ENCODE results near the gene RYR3.

Gene RYR3

DNA sequence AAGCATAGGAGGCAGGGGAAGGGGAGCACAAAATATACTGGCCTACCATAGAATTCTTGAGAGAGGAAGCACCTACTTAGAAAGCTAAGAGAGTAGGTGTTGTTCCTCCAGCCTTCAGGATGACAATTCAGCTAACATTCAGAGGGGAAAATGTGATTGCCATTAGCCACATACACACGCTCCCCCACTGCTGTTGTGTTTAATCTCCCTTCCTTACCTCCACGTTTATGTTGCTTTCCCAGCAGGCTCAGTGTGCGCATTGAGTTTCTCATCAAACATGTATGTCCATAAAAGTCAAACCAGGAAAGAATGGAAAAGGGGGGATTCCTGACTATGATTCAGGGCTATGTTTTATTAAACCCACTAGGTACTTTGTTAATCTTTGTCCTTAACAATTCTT is 512.4 kb downstream of the RYR3 start:
- Histone ChIP-seq H3K79me2 (ENCODE audit: low read length) (no peaks in the 10 kb centered on the region), H3K36me3 (replicated peaks; ENCODE audit: insufficient read depth, low read length) (no peaks in the 10 kb centered on the region), H3F3A (ENCODE audit: insufficient read depth, low read length) (no peaks in the 10 kb centered on the region), H3K4me2 (ENCODE audit: low read depth, low read length) (no peak overlapping the region), H3K4me3 (ENCODE audit: low read length) (no peak overlapping the region), H3K9ac (ENCODE audit: low read length) (no peak overlapping the region), H3K27ac (ENCODE audit: low read length) (no peak overlapping the region), H3K27me3 (replicated peaks; ENCODE audit: insufficient read depth, low read length) (no peaks in the 10 kb centered on the region), H4K20me1 (ENCODE audit: insufficient read depth, low read length) (no peaks in the 10 kb centered on the region), H3K9me2 (replicated peaks; ENCODE audit: insufficient read depth, low read length) (no peaks in the 10 kb centered on the region), H2AFZ (ENCODE audit: low read length) (no peak overlapping the region), H3K9me3 (replicated peaks; ENCODE audit: insufficient read depth, low read length) (no peaks in the 10 kb centered on the region), H3K4me1 (ENCODE audit: low read length) (no peaks in the 10 kb centered on the region)
- no peak for DNase-seq
- TF ChIP-seq, protein P1, sequence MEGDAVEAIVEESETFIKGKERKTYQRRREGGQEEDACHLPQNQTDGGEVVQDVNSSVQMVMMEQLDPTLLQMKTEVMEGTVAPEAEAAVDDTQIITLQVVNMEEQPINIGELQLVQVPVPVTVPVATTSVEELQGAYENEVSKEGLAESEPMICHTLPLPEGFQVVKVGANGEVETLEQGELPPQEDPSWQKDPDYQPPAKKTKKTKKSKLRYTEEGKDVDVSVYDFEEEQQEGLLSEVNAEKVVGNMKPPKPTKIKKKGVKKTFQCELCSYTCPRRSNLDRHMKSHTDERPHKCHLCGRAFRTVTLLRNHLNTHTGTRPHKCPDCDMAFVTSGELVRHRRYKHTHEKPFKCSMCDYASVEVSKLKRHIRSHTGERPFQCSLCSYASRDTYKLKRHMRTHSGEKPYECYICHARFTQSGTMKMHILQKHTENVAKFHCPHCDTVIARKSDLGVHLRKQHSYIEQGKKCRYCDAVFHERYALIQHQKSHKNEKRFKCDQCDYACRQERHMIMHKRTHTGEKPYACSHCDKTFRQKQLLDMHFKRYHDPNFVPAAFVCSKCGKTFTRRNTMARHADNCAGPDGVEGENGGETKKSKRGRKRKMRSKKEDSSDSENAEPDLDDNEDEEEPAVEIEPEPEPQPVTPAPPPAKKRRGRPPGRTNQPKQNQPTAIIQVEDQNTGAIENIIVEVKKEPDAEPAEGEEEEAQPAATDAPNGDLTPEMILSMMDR (IDR thresholded peaks at IDR 0.05; ENCODE audit: low read length), result no peak
- TF ChIP-seq EZH2 (optimal IDR thresholded peaks at IDR 0.05; ENCODE audit: low read depth, low read length) (no peak), EZH2phosphoT487 (IDR thresholded peaks at IDR 0.05; ENCODE audit: low read length) (no peak)

DNA sequence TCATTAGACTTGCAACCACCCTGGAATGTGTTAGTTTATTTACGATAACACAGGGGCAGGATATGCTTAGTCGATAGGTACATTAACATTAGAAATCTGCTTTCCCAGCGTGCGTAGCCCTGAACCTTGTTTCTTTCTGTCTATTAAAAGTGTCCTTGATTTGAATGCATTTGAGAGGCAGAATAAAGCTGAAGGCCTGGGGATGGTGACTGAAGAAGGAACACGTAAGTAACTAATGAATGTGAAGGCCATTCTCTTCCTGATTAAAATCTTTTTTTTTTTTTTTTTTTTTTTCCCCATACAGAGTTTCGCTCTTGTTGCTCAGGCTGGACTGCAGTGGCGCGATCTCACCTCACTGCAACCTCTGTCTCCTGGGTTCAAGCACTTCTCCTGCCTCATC is 514.7 kb downstream of the RYR3 start:
- Histone ChIP-seq H3K4me1 (ENCODE audit: low read length) (no peaks in the 10 kb centered on the region), H4K20me1 (ENCODE audit: insufficient read depth, low read length) (no peaks in the 10 kb centered on the region), H3K36me3 (replicated peaks; ENCODE audit: insufficient read depth, low read length) (no peaks in the 10 kb centered on the region), H3K9ac (ENCODE audit: low read length) (no peak overlapping the region), H2AFZ (ENCODE audit: low read length) (no peak overlapping the region), H3K9me3 (replicated peaks; ENCODE audit: insufficient read depth, low read length) (no peaks in the 10 kb centered on the region), H3K4me3 (ENCODE audit: low read length) (no peak overlapping the region), H3K27ac (ENCODE audit: low read length) (no peak overlapping the region), H3K79me2 (ENCODE audit: low read length) (no peaks in the 10 kb centered on the region), H3F3A (ENCODE audit: insufficient read depth, low read length) (no peaks in the 10 kb centered on the region), H3K27me3 (replicated peaks; ENCODE audit: insufficient read depth, low read length) (no peaks in the 10 kb centered on the region), H3K4me2 (ENCODE audit: low read depth, low read length) (no peak overlapping the region), H3K9me2 (replicated peaks; ENCODE audit: insufficient read depth, low read length) (no peaks in the 10 kb centered on the region)
- DNase-seq, result no peak
- TF ChIP-seq, protein P1 (IDR thresholded peaks at IDR 0.05; ENCODE audit: low read length), result no peak
- no peak for TF ChIP-seq EZH2 (optimal IDR thresholded peaks at IDR 0.05; ENCODE audit: low read depth, low read length)
- TF ChIP-seq EZH2phosphoT487 (IDR thresholded peaks at IDR 0.05; ENCODE audit: low read length), result no peak

DNA sequence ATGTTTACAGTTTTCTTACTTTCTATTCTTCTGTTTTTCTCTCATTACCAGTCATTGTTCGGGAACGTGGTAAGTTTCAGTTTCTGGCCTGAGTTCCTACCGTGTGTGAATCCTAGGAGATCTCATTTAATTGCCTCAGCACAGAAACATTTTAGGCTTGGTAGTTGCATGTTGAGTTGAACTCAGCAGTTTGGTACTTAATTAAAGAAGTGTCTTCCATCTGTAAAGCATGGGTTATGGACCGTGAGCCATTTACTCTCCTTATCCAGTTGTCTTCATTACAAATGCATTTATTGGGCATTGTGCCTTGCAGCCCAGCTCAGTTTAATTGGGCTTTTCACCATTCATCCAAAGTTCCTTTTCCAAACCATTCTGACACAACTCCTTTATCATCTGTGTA is 515.4 kb downstream of the RYR3 start:
- H3K27me3 ChIP-seq (replicated peaks; ENCODE audit: insufficient read depth, low read length), result no peaks in the 10 kb centered on the region
- no peak overlapping the region for H2AFZ ChIP-seq (ENCODE audit: low read length)
- no peak for DNase-seq
- H3K27ac ChIP-seq (ENCODE audit: low read length), result no peak overlapping the region
- no peak overlapping the region for H3K4me3 ChIP-seq (ENCODE audit: low read length)
- no peaks in the 10 kb centered on the region for H3K4me1 ChIP-seq (ENCODE audit: low read length)
- no peaks in the 10 kb centered on the region for H4K20me1 ChIP-seq (ENCODE audit: insufficient read depth, low read length)
- TF ChIP-seq EZH2phosphoT487 (IDR thresholded peaks at IDR 0.05; ENCODE audit: low read length), result no peak
- TF ChIP-seq EZH2 (optimal IDR thresholded peaks at IDR 0.05; ENCODE audit: low read depth, low read length), result no peak
- TF ChIP-seq, protein P1 (IDR thresholded peaks at IDR 0.05; ENCODE audit: low read length), result no peak
- H3K9me3 ChIP-seq (replicated peaks; ENCODE audit: insufficient read depth, low read length), result no peaks in the 10 kb centered on the region
- H3K4me2 ChIP-seq (ENCODE audit: low read depth, low read length), result no peak overlapping the region
- H3K79me2 ChIP-seq (ENCODE audit: low read length), result no peaks in the 10 kb centered on the region
- no peaks in the 10 kb centered on the region for H3K9me2 ChIP-seq (replicated peaks; ENCODE audit: insufficient read depth, low read length)
- H3K36me3 ChIP-seq (replicated peaks; ENCODE audit: insufficient read depth, low read length), result no peaks in the 10 kb centered on the region
- no peak overlapping the region for H3K9ac ChIP-seq (ENCODE audit: low read length)
- no peaks in the 10 kb centered on the region for H3F3A ChIP-seq (ENCODE audit: insufficient read depth, low read length)
